HL-60 (cell line): ENCODE results near the gene RDX.

Experiments
- DNase-seq, 2 experiments: peaks; one replicate each; pipeline ENCODE4 v3.0.0-alpha.2; 2010 to 2020; ENCODE audit warnings: low read depth in 1 of 2, low spot score in 1 of 2
- H3K27ac ChIP-seq: fragments of 250-450 bp; sonication (Bioruptor Pico); replicated peaks from 2 replicates; pipeline ENCODE4 v1.5.1; 2020; ENCODE audit warnings: mild to moderate bottlenecking, moderate library complexity
- H3K27me3 ChIP-seq: fragments of 250-450 bp; sonication (Bioruptor Pico); 2 replicates; pipeline ENCODE4 v1.5.1; 2021; ENCODE audit warnings: mild to moderate bottlenecking, moderate library complexity; ENCODE audit not compliant: insufficient read depth, poor library complexity, severe bottlenecking
- H3K4me3 ChIP-seq: replicated peaks from 2 replicates; pipeline ENCODE4 v1.5.1; 2011; ENCODE audit warnings: mild to moderate bottlenecking, control low read depth, low read length; ENCODE audit not compliant: insufficient read depth
- CTCF ChIP-seq: IDR thresholded peaks from one replicate; pipeline ENCODE4 v1.5.1; 2011; ENCODE audit warnings: low read length, control low read depth, inconsistent platforms; ENCODE audit not compliant: insufficient read depth
- GABPA ChIP-seq: IDR thresholded peaks from 2 replicates; pipeline ENCODE4 v1.6.1; 2012; ENCODE audit warnings: low read depth
- POLR2AphosphoS5 ChIP-seq: IDR thresholded peaks from 2 replicates; pipeline ENCODE4 v1.6.1; 2012; ENCODE audit warnings: low read depth
- REST ChIP-seq: IDR thresholded peaks from 2 replicates; pipeline ENCODE4 v1.6.1; 2012; ENCODE audit warnings: low read depth; ENCODE audit not compliant: insufficient replicate concordance
- SPI1 ChIP-seq: IDR thresholded peaks from 2 replicates; pipeline ENCODE4 v1.6.1; 2012; ENCODE audit warnings: low read depth, mild to moderate bottlenecking, borderline replicate concordance

Gene RDX

GRCh38 chr11:110156503-110156902 is 139.9 kb downstream of the RDX start:
- no peak overlapping the region for H3K27ac ChIP-seq
- DNase-seq = no peak
- H3K4me3 ChIP-seq = no peak overlapping the region
- TF ChIP-seq CTCF (no peak), SPI1 (no peak), POLR2AphosphoS5 (no peak), GABPA (no peak), REST (no peak)
- H3K27me3 ChIP-seq = no peaks in the 10 kb centered on the region

- Histone ChIP-seq H3K4me3 (no peak overlapping the region), H3K27ac (no peak overlapping the region), H3K27me3 (no peaks in the 10 kb centered on the region)
- TF ChIP-seq SPI1 (no peak), CTCF (no peak), GABPA (no peak), POLR2AphosphoS5 (no peak), REST (no peak)
- no peak for DNase-seq
These were observed 142.9 kb downstream of the RDX start for GRCh38 chr11:110153474-110153873.

GRCh38 chr11:110152199-110152598 is 144.2 kb downstream of the RDX start:
- no peak overlapping the region for H3K4me3 ChIP-seq
- TF ChIP-seq POLR2AphosphoS5 (no peak), GABPA (no peak), CTCF (no peak), REST (no peak), SPI1 (no peak)
- no peak for DNase-seq
- no peak overlapping the region for H3K27ac ChIP-seq
- H3K27me3 ChIP-seq = no peaks in the 10 kb centered on the region
